ENCODE data around the gene OAS2. TPM values are rescaled to one million over a fixed set of nuclear protein-coding genes. Genes with fewer than 3 reads are reported as not detected.
A peak's percentile ranks its signal among the peaks of the same experiment; 100 is the strongest.

OAS2 gene
- total and polyA plus RNA-seq, 9 of the 15 experiments (the other 6 are each of a cell fraction or from before 2014, with no cell fraction given), result 0.13 to 0.85 TPM; not detected in 7

GRCh38 chr12:113049976-113050742 lies 71.8 kb downstream of the OAS2 start:
- FAIRE-seq (no peak), DNase-seq (ENCODE audit: extremely low read depth in 1 of 4, low spot score in 3 of 4) (no peak), ATAC-seq (no peak)
- in situ Hi-C loops (cut with MboI), result loop anchor here (5.0 kb wide), 1 partner anchor 122 kb away; no protein-coding TSS in a partner anchor
- intact Hi-C loops (cut with micrococcal nuclease), result no loop called here
- ChIA-PET CTCF (ENCODE audit: low intra/inter-chr PET ratio) (interaction anchor here (0.6 to 1.4 kb wide), 3 partner anchors 48 to 863 kb away, joined by 3 read pairs; no protein-coding TSS in a partner anchor), POLR2A (no interaction called here)
- no peak overlapping the region for H3K27ac ChIP-seq (ENCODE audit: extremely low read depth, low read depth, low read length)
- peaks cover 0 to 14% of the 10 kb centered on the region in 2 experiments; a peak in 2 of 5 replicates for H3K27me3 ChIP-seq (ENCODE audit: control insufficient read depth in 2 of 2, insufficient read depth in 2 of 2, low read length in 2 of 2)
- TF ChIP-seq IRF1 (CRISPR knock-in tag; IDR thresholded peaks at IDR 0.05; ENCODE audit: borderline replicate concordance), result no peak
- TF ChIP-seq, protein P1, sequence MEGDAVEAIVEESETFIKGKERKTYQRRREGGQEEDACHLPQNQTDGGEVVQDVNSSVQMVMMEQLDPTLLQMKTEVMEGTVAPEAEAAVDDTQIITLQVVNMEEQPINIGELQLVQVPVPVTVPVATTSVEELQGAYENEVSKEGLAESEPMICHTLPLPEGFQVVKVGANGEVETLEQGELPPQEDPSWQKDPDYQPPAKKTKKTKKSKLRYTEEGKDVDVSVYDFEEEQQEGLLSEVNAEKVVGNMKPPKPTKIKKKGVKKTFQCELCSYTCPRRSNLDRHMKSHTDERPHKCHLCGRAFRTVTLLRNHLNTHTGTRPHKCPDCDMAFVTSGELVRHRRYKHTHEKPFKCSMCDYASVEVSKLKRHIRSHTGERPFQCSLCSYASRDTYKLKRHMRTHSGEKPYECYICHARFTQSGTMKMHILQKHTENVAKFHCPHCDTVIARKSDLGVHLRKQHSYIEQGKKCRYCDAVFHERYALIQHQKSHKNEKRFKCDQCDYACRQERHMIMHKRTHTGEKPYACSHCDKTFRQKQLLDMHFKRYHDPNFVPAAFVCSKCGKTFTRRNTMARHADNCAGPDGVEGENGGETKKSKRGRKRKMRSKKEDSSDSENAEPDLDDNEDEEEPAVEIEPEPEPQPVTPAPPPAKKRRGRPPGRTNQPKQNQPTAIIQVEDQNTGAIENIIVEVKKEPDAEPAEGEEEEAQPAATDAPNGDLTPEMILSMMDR (IDR thresholded peaks at IDR 0.05 in 2 of 3, conservative IDR thresholded peaks at IDR 0.05 in 1 of 3; ENCODE audit: insufficient read depth in 2 of 3, low read depth in 1 of 3, low read length in 3 of 3), result 0 out of 6 replicates have a peak, but pooled peaks of 2 of the 3 experiments have one; percentile 17 to 21
- TF ChIP-seq, protein P2, sequence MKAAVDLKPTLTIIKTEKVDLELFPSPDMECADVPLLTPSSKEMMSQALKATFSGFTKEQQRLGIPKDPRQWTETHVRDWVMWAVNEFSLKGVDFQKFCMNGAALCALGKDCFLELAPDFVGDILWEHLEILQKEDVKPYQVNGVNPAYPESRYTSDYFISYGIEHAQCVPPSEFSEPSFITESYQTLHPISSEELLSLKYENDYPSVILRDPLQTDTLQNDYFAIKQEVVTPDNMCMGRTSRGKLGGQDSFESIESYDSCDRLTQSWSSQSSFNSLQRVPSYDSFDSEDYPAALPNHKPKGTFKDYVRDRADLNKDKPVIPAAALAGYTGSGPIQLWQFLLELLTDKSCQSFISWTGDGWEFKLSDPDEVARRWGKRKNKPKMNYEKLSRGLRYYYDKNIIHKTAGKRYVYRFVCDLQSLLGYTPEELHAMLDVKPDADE (conservative IDR thresholded peaks at IDR 0.05; ENCODE audit: control insufficient read depth, low read depth, low read length), result no peak
- TF ChIP-seq ZNF830 (CRISPR knock-in tag; IDR thresholded peaks at IDR 0.05), result no peak
- TF ChIP-seq XRCC4 (IDR thresholded peaks at IDR 0.05; ENCODE audit: extremely low read depth, insufficient read depth, insufficient read length), result no peak
- TF ChIP-seq, protein P3, sequence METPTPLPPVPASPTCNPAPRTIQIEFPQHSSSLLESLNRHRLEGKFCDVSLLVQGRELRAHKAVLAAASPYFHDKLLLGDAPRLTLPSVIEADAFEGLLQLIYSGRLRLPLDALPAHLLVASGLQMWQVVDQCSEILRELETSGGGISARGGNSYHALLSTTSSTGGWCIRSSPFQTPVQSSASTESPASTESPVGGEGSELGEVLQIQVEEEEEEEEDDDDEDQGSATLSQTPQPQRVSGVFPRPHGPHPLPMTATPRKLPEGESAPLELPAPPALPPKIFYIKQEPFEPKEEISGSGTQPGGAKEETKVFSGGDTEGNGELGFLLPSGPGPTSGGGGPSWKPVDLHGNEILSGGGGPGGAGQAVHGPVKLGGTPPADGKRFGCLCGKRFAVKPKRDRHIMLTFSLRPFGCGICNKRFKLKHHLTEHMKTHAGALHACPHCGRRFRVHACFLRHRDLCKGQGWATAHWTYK (CRISPR knock-in tag; IDR thresholded peaks at IDR 0.05), result no peak
- no peak for TF ChIP-seq ZBTB1 (CRISPR knock-in tag; IDR thresholded peaks at IDR 0.05; ENCODE audit: borderline replicate concordance, low read depth)
- TF ChIP-seq, protein P4, sequence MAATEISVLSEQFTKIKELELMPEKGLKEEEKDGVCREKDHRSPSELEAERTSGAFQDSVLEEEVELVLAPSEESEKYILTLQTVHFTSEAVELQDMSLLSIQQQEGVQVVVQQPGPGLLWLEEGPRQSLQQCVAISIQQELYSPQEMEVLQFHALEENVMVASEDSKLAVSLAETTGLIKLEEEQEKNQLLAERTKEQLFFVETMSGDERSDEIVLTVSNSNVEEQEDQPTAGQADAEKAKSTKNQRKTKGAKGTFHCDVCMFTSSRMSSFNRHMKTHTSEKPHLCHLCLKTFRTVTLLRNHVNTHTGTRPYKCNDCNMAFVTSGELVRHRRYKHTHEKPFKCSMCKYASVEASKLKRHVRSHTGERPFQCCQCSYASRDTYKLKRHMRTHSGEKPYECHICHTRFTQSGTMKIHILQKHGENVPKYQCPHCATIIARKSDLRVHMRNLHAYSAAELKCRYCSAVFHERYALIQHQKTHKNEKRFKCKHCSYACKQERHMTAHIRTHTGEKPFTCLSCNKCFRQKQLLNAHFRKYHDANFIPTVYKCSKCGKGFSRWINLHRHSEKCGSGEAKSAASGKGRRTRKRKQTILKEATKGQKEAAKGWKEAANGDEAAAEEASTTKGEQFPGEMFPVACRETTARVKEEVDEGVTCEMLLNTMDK (IDR thresholded peaks at IDR 0.05; ENCODE audit: borderline replicate concordance, insufficient read depth, low read depth, low read length, poor library complexity, severe bottlenecking), result peak; percentile 14
- H3K4me3 ChIP-seq, result no peak overlapping the region
- no peaks in the 10 kb centered on the region for H3K79me2 ChIP-seq (ENCODE audit: control insufficient read depth, insufficient read depth, low read length)
- H4K20me1 ChIP-seq (replicated peaks; ENCODE audit: control insufficient read depth, insufficient read depth, low read length), result peaks cover 6% of the 10 kb centered on the region; the same call in 1 of the 2 replicates
- H3K9ac ChIP-seq (ENCODE audit: insufficient read depth in 1 of 2, low read depth in 2 of 2, low read length in 2 of 2), result no peak overlapping the region
- no peak overlapping the region for H3K4me2 ChIP-seq (ENCODE audit: insufficient read depth, low read length)
- H3K9me3 ChIP-seq (replicated peaks; ENCODE audit: control insufficient read depth, insufficient read depth, low read depth, low read length), result no peaks in the 10 kb centered on the region
- H3K4me1 ChIP-seq (replicated peaks in 1 of 2; ENCODE audit: control insufficient read depth in 2 of 2, insufficient read depth in 2 of 2, low read length in 2 of 2), result no peaks in the 10 kb centered on the region; a peak in 1 of 5 replicates
- no peak overlapping the region for H2AFZ ChIP-seq (ENCODE audit: low read depth, low read length)
- H3K36me3 ChIP-seq (ENCODE audit: control insufficient read depth, insufficient read depth, low read length), result no peaks in the 10 kb centered on the region
- H3K9me1 ChIP-seq (ENCODE audit: control insufficient read depth, insufficient read depth, low read length), result no peaks in the 10 kb centered on the region
- no TSS peak for BruUV-seq (replicated peaks)
- 3% methylated on average over 11 of the region's 11 CpGs for WGBS (ENCODE audit: insufficient coverage, low coverage, missing lambda C conversion rate)
